Loucy (cell line): ENCODE results near the gene SETX.

Experiments
- CTCF ChIP-seq: fragments of 200-600 bp; sonication (generic); conservative IDR thresholded peaks from 2 replicates; pipeline ENCODE4 v1.5.1; 2014; ENCODE audit warnings: mild to moderate bottlenecking, antibody characterized with exemption, low read length
- EZH2phosphoT487 ChIP-seq: fragments of 200-600 bp; IDR thresholded peaks from 2 replicates; pipeline ENCODE4 v1.6.1; 2018; ENCODE audit warnings: antibody characterized with exemption, mild to moderate bottlenecking, moderate library complexity, borderline replicate concordance

- TF ChIP-seq CTCF (no peak), EZH2phosphoT487 (no peak)
These were observed 109.3 kb downstream of the SETX start for GRCh38 chr9:132245465-132245864.
